NOMO-1 (cell line): ENCODE measurements around the gene PAQR3.

ENCODE experiments used
- DNase-seq, 2 experiments: peaks; one replicate each; lab custom pipeline; 2025; ENCODE audit not compliant: unreplicated experiment in 2 of 2; lab: John Stamatoyannopoulos, UW

The PAQR3 gene

GRCh38 chr4:78863991-78864390, 75.2 kb downstream of the PAQR3 start:
- no peak for DNase-seq

- DNase-seq: no peak
Measured at GRCh38 chr4:78863254-78863869, 75.9 kb downstream of the PAQR3 start.

GRCh38 chr4:78862314-78862737, 76.9 kb downstream of the PAQR3 start:
- no peak for DNase-seq
